T follicular helper cell (primary cell): ENCODE measurements around the gene VPS45.
"Not testable (repeated sequence)": the region's sequence is repeated elsewhere in the genome, so short reads cannot be mapped to it uniquely, and the experiment has no call there.

Source experiments
- DNase-seq: peaks from one replicate; pipeline ENCODE4 v3.0.0-alpha.2; 2020; ENCODE audit warnings: low read depth

The VPS45 gene

DNA sequence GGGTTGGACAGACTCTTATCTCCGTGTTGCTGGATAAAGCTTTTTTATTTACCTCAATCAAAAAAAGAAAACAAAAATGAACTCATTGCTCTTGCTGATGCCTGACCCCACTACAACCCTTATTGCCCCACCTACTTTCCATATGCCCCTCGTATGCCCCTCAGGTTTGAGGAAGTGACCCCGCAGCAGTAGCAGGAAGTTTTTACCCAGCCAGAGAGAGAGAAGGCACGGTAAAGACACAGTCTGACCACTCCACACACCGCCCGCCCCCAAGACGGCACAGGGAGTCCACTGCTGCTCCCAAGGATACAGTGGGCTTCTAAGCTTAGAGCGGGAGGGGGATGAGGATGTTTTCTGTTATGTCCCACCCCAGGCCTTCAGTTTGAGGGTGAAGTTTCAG is 92.0 kb downstream of the VPS45 start:
- no peak for DNase-seq

DNA sequence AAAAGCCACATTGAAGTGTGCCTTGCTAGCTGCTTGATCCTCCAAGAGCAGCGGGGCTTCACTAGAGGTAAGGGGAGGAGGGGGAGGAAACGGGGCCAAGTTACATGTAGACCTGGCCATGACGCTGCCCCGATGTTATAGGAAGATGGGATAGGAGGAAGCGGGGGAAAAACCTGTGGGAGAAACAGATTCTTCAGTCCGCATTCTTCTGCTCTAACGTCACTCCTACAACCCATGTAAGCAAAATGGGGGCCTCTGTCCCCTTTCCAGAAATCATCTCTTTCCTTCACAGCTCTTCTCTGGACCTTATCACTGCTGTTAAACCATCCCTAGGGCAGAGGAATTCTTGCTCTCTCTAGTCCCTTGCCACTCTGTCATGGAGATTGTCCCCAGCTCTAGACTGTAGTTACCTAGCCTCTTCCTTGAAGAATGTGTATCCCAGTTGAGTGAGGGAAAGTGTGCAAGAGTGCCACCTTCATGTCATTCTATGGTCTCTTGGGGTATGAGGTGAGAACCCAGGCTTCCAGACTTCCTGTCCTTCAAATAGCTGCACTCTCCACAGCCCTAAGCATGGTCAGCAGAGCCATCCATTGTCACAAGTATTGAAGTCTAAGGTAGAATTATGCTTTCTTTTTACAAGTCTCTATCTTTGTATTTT is 93.5 kb downstream of the VPS45 start:
- DNase-seq, result no peak

- DNase-seq, result no peak
Observed at GRCh38 chr1:150161747-150162581, 94.4 kb downstream of the VPS45 start.

- no peak for DNase-seq
Observed at GRCh38 chr1:150162582-150162861, 94.9 kb downstream of the VPS45 start.

GRCh38 chr1:150162862-150163706 is 95.5 kb downstream of the VPS45 start:
- no peak for DNase-seq

- no peak for DNase-seq
Observed at GRCh38 chr1:150164224-150164623, 96.6 kb downstream of the VPS45 start.

DNA sequence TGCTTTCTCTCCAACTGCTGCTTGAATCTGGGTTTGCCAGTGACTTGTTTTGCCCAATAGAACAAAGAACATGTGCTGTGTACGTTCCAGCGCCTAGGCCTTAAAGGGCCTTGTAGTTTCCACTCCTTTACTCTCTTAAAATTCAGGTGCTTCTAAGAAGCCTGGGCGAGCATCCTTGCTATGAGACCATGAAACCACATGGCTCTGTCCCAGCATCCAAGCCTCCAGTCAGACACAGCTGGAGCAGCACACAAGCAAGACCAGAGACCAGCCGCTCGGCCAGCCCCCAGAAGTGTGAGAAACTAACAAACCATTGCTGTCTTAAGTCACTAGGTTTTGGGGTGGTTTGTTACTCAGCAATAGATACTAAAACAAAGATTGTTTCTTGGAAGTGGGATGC is 97.2 kb downstream of the VPS45 start:
- DNase-seq, result no peak

DNA sequence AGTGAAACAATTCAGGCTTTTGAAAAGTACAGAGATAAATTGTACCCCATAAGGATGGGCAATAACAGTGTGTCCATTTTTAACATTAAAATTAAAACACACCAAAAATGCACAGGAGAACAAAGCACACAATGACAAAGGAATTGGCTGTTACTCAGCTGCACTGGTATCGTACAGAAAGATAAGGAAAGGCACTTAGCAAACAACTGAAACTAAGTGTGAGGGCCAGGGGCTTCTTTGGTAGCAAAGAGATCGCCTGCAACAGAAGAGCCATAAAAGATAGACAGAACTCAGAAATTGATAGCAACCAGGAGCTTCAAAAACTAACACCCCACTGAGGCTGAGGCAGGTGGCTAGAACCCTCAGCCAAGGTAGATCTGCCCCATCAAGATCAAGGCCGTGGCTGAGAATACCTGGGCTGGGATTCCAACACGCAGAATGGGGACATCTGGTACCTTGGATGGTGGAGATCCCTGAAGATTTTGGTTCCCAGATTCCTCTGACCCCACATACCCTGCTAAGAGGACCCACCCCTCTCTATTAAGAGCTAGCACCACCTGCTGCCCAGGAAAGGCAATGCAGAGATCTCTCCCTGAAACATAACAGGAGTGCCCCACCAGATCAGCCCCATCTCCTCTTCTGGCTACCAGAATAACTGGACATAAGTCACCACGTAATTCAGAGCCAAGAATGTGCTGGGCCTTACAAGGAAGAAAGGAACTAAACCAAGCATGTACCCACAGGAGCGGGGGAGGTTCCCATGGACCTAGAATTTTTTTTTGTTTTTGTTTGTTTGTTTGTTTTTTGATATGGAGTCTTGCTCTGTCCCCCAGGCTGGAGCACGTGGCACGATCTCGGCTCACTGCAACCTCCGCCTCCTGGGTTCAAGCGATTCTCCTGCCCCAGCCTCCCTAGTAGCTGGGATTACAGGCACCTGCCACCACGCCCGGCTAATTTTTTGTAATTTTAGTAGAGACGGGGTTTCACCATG is 98.3 kb downstream of the VPS45 start:
- DNase-seq, result peak; percentile 36

DNA sequence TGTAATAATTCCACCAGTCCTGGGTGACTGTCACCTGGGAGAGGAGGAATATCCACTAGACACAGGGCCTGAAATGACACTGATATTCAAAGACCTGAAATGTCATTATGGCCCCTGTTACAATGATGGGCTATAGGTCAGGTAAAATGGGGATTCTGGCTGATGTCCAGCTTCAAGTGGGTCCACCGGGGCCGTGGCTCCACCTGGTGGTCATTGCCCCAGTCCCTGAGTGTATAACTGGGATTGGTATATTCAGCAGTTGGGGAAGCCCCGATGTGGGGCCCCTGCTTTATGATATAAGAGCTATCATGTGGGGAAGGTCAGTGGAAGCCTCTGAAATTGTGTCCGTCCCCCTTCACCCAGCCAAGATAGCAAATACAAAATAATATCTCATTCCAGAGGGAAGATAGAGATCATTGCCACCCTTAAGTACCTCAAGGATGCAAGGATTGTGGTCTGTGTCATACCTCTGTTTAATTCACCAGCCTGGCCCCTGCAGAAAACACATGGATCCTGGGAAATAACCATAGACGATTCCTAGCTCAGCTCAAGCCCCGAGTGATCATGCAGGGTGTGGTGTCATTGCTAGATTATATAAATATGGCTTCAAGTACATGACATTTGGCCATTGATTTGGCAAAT is 101.5 kb downstream of the VPS45 start:
- DNase-seq, result peak; percentile 33

DNA sequence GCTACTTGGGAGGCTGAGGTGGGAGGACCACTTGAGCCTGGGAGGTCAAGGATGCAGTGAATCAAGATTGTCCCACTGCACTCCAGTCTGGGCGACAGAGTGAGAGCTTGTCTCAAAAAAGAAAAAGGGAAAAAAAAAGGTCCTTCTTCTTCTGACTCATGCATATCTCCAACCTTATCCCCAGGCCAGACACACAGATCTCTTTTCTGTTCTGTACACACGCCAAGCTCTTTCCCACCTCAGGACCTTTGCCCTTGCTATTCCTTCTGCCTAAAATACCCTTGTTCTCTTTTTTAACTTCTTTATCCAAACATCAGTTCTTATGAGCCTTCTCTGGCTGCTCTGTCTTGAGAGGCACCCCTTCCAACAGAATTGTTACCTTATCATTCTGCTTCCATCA is 104.2 kb downstream of the VPS45 start:
- no peak for DNase-seq

DNA sequence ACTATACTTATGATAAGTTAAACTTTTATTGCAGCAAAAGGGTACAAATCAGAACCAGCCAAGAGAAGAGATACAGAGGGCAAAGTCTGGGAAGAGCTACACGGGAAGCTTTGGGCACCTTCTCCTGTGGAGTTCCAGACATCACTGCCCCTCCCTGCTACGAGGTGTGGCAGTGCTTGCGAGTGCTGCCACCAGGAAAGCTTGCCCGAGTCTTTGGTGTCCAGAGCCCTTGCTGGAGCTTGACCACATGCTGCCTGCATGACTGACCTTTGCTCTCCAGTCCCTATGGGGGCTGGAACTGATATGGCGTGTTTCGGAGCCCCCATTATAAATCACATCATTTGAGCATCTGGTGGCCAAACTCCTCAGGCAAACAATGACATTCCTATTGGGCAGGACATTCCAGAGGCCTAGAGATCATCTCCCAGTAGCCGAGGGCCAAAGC is 105.6 kb downstream of the VPS45 start:
- DNase-seq, result no peak

DNA sequence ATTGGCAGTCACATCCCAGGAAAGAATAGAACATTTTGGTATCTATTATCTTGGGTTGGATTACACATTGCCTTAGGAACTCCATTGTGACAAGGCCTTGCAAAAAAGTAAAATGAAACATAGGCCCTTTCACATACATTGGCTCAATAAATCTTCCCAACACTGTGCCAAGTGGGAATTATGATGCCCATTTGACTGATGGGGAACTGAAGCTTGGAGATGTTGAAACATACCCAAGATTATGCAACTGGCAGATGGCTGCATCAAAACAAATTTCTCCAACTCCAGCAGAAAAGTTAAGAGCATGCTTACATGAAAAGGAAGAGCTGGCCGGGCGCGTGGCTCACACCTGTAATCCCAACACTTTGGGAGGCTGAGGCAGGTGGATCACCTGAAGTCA is 109.0 kb downstream of the VPS45 start:
- no peak for DNase-seq

DNA sequence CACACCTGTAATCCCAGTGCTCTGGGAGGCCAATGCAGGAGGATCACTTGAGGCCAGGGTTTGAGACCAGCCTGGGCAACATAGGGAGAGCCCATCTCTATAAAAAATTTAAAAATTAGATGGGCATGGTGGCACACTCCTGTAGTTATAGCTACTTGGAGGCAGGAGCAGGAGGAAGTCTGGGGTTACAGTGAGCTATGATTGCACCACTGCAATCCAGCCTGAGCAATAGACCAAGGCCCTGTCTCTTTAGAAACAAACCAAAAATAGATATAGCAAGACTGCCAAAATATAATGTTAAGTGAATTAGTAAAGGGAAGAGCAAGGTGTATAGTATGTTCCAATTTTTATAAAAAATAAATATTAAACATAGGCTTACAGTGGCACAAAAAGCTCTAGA is 111.0 kb downstream of the VPS45 start:
- no peak for DNase-seq

GRCh38 chr1:150179867-150180266 is 112.3 kb downstream of the VPS45 start:
- no peak for DNase-seq

- DNase-seq, result no peak
Observed at GRCh38 chr1:150180474-150180873, 112.9 kb downstream of the VPS45 start.

GRCh38 chr1:150182247-150182646 is 114.7 kb downstream of the VPS45 start:
- DNase-seq, result no peak

GRCh38 chr1:150183061-150183460 is 115.5 kb downstream of the VPS45 start:
- DNase-seq, result no peak

GRCh38 chr1:150185481-150185880 is 117.9 kb downstream of the VPS45 start:
- DNase-seq, result no peak

- not testable (repeated sequence) for DNase-seq
Observed at GRCh38 chr1:150186438-150186788, 118.8 kb downstream of the VPS45 start.

DNA sequence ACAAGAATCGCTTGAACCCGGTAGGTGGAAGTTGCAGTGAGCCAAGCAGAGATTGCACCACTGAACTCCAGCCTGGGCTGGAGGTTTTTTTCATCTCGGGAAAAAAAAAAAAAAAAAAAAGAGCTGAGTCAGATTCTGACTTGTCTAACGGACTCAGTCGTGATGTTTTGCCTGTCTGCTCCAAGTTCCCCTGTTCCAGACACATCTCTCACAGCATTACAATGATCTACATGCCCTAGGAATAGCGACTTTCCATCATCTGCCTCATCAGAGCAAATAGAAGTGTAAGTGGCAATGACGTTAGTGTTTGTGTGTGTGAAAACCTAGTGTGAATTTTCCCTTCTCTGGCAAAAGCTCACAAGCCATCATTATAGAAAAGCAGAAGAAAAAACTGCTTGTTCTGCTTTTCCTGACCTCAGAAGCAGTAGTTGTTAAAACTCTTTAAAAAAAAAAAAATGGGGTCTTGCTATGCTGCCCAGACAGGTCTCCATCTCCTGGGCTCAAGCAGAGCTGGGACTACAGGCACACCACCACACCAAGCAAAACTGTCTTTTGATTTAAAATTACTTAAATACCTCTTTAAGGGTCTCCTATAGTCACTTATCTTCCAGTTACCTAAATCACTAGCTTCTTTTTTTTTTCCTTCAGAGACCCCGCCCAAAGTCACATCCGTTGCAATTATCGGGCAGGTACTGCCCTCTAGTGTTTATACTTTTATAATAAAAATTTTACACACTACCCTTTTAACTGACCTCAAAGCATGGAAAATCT is 119.4 kb downstream of the VPS45 start:
- DNase-seq, result peak; percentile 3
